ENCODE measurements around the gene WNT7B.

GRCh38 chr22:45871721-45872120 is 105.2 kb downstream of the WNT7B start:
- TF ChIP-seq CTCF (IDR thresholded peaks at IDR 0.05) (no peak), POLR2A (IDR thresholded peaks at IDR 0.05) (no peak)

All from stomach (tissue), 4 donors.